Hematopoietic multipotent progenitor cell treated with erythropoietin and hydrocortisone succinate and interleukin-3 and kit ligand, for 15 days (in vitro differentiated cells): ENCODE data around the gene VPS8.
"Not testable (repeated sequence)": the region's sequence is repeated elsewhere in the genome, so short reads cannot be mapped to it uniquely, and the experiment has no call there.

Source experiments
- DNase-seq: peaks from one replicate; pipeline ENCODE4 v3.0.0-alpha.2; 2015; ENCODE audit warnings: low spot score

VPS8 gene

DNA sequence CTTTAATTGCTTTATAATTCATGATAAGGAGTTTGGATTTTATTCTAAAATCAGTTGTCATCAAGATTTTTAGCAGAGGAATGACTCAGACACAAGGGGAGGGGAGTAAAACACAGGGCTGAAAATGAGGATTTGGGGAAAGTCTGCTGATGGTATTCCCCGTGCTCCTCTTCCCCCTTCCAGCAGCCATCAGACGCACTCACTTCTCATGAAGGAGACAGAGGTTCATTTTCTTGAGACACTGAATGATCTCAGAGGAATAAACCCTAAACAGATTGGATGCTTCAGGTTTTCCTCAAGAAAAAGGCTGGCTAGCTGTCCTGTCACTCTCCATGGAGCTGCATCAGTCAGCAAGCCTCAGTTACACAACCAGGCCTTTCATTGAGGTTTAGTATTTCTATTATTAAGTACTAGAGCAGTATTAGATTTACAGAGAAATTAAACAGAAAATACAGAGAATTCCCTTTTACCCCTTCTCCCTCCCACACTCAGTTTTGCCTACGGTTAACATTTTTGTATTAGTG is 174.5 kb downstream of the VPS8 start:
- DNase-seq = no peak

DNA sequence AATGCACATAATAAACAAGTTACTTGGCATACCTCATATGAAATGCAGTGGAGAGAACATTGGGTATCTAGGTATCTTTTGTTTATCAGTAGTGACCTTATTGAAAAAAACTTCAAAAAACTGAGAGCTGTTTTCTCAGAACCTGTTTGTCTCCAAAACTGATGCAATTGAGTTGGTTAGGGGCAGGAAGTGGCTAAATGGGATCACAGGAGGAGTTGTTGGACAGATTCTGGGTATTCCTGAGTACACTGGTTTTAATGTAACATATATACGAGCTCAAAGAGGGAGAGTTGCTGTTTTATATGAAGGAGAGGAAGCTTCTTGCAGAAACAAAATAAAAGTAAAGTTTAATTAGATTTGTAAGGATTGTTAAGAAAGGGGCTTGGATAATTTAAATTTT is 181.4 kb downstream of the VPS8 start:
- DNase-seq = no peak

DNA sequence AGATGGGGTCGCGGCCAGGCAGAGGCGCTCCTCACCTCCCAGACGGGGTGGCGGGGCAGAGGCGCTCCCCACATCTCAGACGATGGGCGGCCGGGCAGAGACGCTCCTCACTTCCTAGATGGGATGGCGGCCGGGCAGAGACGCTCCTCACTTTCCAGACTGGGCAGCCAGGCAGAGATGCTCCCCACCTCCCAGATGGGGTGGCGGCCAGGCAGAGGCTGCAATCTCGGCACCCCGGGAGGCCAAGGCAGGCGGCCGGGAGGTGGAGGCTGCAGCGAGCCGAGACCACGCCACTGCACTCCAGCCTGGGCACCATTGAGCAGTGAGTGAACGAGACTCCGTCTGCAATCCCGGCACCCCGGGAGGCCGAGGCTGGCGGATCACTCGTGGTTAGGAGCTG is 191.9 kb downstream of the VPS8 start:
- not testable (repeated sequence) for DNase-seq

DNA sequence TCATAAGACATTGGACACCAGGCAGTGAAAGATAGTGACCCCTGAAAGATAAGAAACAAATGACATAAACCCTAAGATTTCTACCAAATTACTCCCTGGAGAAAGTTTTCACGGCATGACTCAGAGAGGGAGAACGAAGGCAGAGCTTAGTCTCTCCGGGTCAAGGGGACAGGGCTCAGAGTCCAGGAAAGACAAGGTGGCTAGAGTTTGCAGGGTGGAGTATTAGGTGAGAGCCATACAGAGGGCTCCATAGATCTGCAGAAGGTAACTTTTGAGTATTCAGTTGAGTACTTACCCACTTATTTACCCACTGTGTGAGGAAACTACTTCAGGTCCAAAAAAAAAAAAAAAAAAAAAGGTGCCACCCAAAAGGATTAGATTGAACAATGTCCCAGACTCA is 197.7 kb downstream of the VPS8 start:
- DNase-seq = no peak

GRCh38 chr3:185017584-185017983 is 205.6 kb downstream of the VPS8 start:
- DNase-seq = not testable (repeated sequence)

- DNase-seq = not testable (repeated sequence)
These were observed 206.0 kb downstream of the VPS8 start for GRCh38 chr3:185017996-185018395.

DNA sequence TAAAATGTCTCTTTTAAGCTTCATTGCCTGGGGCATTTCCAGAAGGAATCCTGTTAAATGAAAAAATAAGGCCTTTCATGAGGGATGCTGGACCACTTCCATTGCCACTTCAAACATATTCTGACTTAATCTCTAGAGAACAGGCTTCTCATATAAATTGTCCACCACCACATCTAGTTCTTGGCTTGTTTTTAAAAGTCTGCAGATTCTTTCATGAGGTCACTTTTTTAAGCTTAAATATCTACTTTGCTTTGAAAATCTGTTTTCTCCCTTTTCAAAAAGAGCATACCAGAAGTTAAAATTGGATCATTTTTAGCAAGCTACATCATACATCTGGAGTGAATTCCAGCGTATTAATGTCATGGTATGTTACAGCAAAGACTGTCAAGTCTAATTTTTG is 209.3 kb downstream of the VPS8 start:
- no peak for DNase-seq

DNA sequence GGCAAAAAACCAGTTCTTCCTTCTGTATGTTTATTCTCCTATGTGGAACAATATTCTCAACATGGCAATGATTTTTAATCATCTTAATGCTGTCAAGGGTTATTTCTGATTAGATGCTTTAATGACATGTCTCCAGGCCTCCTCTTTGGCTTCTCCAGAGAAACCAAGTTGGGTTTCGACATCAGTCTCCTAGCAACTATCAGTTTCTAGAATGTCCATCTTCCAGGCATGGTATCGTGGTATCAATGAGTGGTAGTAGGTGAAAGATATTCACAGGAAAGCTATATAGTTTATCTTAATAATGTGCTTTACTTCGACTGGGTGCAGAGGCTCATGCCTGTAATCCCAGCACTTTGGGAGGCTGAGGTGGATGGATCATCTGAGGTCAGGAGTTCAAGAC is 212.4 kb downstream of the VPS8 start:
- no peak for DNase-seq

DNA sequence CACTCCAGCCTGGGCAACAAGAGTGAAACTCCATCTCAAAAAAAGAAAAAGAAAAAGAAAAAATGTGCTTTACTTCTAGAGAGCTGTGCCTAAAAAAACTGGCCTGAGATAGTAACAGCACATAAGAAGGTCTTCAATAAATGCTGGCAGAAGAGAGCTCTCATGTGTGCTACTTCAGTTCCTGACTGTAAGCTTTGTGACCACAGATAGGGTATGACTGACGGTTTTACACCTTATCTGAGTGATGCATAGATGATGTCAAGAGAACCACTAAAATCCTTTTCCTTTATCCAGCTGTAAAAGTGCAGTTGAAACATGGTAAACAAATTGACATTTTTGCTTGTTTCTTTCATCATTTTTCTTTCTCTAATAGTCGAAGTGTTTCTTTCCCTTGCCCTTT is 213.0 kb downstream of the VPS8 start:
- DNase-seq = no peak

- DNase-seq = no peak
These were observed 216.2 kb downstream of the VPS8 start for GRCh38 chr3:185028121-185028520.

DNA sequence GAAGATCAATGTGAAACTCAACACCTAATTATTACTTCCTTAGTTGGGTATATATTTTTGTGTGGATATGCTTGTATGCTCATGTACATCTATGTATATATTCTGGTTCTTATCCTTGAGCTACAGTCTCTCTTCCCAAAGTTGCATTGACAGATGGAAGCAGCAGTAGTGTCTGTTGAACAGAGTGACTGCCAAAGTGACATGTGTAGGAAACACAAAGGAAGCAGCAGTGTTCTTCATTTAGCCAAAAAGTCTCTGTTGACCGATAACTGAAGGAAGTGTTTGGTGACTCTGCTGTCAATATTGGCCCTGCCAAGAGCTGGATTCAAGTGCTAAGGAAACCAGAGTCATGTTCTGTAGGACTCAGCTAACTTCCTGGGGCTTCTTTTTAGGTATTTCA is 217.1 kb downstream of the VPS8 start:
- DNase-seq = no peak

GRCh38 chr3:185030399-185030798 is 218.4 kb downstream of the VPS8 start:
- DNase-seq = no peak

- DNase-seq = no peak
These were observed 219.0 kb downstream of the VPS8 start for GRCh38 chr3:185030951-185031350.

DNA sequence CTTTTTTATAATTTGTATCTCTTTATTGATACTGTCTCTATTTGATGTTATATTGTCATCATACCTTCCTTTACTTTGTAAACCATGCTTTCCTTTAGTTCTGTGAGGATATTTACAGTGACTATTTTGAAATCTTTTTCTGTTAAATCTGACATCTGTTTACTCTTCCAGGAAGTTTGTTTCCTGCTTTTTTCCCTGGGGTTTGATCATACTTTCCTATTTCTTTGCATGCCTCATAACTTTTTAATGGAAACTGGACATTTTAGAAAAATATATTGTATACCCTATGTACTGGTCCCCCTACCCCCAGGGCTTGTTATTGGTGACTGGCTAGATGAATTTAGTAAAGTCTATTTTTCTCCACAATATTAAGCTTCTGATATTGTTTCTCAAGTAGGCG is 225.8 kb downstream of the VPS8 start:
- DNase-seq = no peak

- no peak for DNase-seq
These were observed 228.5 kb downstream of the VPS8 start for GRCh38 chr3:185040425-185040824.

- DNase-seq = no peak
These were observed 229.6 kb downstream of the VPS8 start for GRCh38 chr3:185041540-185041939.

GRCh38 chr3:185042312-185043050 is 230.5 kb downstream of the VPS8 start:
- no peak for DNase-seq

DNA sequence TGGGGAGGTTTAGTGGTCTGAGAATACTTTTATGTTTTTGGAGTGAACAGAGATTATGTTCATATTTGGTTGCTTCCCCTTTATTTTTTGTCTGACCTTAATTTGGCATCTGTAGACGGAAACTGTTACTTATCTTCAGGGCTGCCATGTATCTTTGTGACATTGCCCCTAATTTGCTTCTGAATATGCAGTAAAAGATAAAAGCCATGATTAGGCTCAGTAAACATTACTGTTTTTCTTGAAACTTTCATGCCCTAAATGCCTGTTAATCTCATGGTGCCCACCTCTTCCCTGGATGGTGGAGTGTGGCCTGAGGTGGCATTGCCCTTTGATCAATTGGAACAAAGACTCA is 234.2 kb downstream of the VPS8 start:
- DNase-seq = no peak

DNA sequence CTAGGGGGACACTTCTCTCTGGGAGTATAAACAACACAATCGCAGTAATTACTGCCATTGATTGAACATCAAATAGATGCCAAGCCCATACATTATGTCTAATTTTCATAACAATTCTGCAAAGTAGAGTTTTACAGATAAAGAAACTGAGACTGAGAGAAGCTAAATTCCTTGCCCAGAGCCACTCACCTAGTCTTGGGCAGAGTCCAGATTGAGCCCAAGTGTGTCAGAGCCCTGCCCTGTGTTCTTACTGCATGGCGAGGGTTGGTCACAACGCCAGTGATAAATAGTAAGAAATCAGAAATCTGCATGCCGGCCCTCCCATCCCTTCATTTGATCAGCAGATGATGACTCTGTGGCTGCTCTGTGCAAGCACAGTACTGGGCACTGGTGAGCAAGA is 234.6 kb downstream of the VPS8 start:
- DNase-seq = no peak

- DNase-seq = no peak
These were observed 237.7 kb downstream of the VPS8 start for GRCh38 chr3:185049710-185050109.

DNA sequence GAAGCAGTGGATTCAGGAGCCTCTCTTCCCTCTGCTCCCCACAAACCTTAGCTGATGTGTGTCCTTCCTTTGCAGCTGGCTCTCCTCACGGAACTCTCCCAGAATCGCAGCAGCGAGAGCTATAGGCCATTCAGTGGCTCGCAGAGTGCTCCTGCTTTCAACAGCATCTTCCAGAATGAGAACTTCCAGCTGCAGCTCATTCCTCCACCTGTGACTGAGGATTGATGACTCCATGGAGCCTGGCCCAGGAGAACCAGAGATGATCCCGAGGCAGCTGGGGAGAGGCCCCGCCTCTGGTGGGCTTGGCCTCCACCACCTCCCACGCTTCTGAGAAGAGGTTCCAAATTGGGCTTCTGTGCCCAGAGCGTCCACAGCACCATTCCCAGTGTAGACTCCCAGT is 239.8 kb downstream of the VPS8 start:
- DNase-seq = no peak

DNA sequence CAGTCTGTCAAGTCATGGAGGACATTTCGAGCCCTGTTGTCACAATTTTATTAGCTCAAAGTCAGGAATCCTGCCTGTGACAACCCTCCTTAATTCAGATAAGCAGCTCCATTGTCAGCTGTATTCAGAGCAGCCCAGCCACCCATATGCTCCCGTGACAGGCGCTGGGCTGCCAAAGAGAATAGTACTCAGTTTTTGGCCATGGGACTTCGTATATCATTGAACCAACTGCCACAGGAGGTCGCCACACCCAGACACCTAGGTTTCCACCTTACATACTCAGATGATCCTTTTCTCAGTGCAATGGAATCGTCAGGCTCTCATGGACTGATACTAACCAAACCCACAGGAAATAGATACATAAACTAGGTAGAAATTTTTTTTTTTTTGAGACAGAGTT is 240.7 kb downstream of the VPS8 start:
- no peak for DNase-seq

- no peak for DNase-seq
These were observed 244.9 kb downstream of the VPS8 start for GRCh38 chr3:185056908-185057307.

DNA sequence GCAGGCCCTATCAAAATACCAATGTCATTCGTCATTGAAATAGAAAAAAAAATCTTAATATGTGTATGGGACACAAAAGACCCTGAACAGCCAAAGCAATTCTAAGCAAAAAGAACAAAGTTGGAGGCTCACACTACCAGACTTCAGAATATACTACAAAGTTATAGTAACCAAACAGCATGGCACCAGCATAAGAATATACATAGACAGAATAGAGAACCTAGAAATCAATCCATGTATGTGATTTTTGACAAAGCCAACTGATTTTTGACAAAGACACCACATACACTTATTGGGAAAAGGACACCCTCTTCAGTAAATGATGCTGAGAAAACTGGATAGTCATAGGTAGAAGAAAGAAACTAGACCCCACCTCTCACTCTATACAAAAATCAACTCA is 245.9 kb downstream of the VPS8 start:
- DNase-seq = no peak
